ENCODE data around the gene ACADSB. TPM values are rescaled to one million over a fixed set of nuclear protein-coding genes. Genes with fewer than 3 reads are reported as not detected.

ACADSB gene
- total RNA-seq, 1 donor from 2014 or later = 15.0 TPM

DNA sequence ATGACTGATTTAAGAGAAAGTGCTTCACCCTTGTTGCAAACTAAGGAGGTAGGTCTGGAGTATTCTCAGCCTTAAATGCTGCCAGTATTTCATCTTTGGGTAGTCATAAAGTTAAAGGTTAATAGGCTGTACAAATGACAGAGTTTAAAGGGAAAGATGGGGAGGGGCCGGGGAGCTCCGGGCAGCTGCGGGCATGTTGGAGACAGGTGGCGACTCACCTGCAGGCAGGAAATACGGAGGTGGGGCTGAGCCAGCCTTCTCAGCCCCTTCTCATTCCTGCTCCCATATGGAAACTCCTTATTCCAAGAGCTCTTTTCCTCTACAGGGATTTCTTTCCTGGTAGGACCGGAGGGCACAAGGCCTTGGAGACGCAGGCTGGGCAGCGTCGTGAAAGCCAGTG lies 95.1 kb downstream of the ACADSB start:
- no peak for DNase-seq (ENCODE audit: low spot score)
- no peak overlapping the region for H3K4me2 ChIP-seq

More for the DNA sequence above, 95.1 kb downstream of the ACADSB start:
- no peaks in the 10 kb centered on the region for H3K79me2 ChIP-seq (ENCODE audit: low read depth)
- no peak overlapping the region for H3K9ac ChIP-seq
- no peak overlapping the region for H3K4me3 Mint-ChIP-seq
- no peaks in the 10 kb centered on the region for H3K36me3 ChIP-seq
- H3K27me3 ChIP-seq = no peaks in the 10 kb centered on the region
- H4K20me1 ChIP-seq (ENCODE audit: low read depth) = no peaks in the 10 kb centered on the region
- H3K4me1 Mint-ChIP-seq = no peaks in the 10 kb centered on the region
- H3K36me3 Mint-ChIP-seq = no peaks in the 10 kb centered on the region
- no peaks in the 10 kb centered on the region for H3K9me3 Mint-ChIP-seq
- no peaks in the 10 kb centered on the region for H3K9me3 ChIP-seq (ENCODE audit: low read depth)
- H3K27ac ChIP-seq = no peak overlapping the region
- no peak overlapping the region for H3K4me3 ChIP-seq
- H3K4me1 ChIP-seq = no peaks in the 10 kb centered on the region
- no peak overlapping the region for H3K27ac Mint-ChIP-seq
- no peak overlapping the region for H2AFZ ChIP-seq (replicated peaks)
- peaks cover 8% of the 10 kb centered on the region for H3K27me3 Mint-ChIP-seq (ENCODE audit: insufficient read depth, low read depth)
- no peaks in the 10 kb centered on the region for H3F3A ChIP-seq (ENCODE audit: low read depth)
- TF ChIP-seq, protein P1, sequence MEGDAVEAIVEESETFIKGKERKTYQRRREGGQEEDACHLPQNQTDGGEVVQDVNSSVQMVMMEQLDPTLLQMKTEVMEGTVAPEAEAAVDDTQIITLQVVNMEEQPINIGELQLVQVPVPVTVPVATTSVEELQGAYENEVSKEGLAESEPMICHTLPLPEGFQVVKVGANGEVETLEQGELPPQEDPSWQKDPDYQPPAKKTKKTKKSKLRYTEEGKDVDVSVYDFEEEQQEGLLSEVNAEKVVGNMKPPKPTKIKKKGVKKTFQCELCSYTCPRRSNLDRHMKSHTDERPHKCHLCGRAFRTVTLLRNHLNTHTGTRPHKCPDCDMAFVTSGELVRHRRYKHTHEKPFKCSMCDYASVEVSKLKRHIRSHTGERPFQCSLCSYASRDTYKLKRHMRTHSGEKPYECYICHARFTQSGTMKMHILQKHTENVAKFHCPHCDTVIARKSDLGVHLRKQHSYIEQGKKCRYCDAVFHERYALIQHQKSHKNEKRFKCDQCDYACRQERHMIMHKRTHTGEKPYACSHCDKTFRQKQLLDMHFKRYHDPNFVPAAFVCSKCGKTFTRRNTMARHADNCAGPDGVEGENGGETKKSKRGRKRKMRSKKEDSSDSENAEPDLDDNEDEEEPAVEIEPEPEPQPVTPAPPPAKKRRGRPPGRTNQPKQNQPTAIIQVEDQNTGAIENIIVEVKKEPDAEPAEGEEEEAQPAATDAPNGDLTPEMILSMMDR (IDR thresholded peaks at IDR 0.05) = no peak
- TF ChIP-seq EZH2 (IDR thresholded peaks at IDR 0.05) (no peak), EZH2phosphoT487 (IDR thresholded peaks at IDR 0.05) (no peak)

Other genes with a start within 250 kb of the ACADSB start
- 0.43 and 0.74 TPM in 2 replicates for gene CUZD1, start 163.1 kb upstream of the ACADSB start, total RNA-seq (ENCODE audit: low replicate concordance)
- gene FAM24B, start 129.4 kb upstream of the ACADSB start, total RNA-seq (ENCODE audit: low replicate concordance) = not detected in 2 replicates
- gene FAM24A, start 98.4 kb upstream of the ACADSB start, total RNA-seq (ENCODE audit: low replicate concordance) = not detected in 2 replicates
- 11.4 and 17.7 TPM in 2 replicates for gene C10orf88, start 54.8 kb upstream of the ACADSB start, total RNA-seq (ENCODE audit: low replicate concordance)
- 12.5 and 18.1 TPM in 2 replicates for gene PSTK, start 28.6 kb upstream of the ACADSB start, total RNA-seq (ENCODE audit: low replicate concordance)
- 5.5 and 10.7 TPM in 2 replicates for gene IKZF5, start 211 bp upstream of the ACADSB start, total RNA-seq (ENCODE audit: low replicate concordance)
- 0.12 TPM in 1 of 2 replicates, not detected in the other for gene HMX3, start 127.0 kb downstream of the ACADSB start, total RNA-seq (ENCODE audit: low replicate concordance)
- 0.15 and 0.21 TPM in 2 replicates for gene HMX2, start 139.1 kb downstream of the ACADSB start, total RNA-seq (ENCODE audit: low replicate concordance)
- 245 and 249 TPM in 2 replicates for gene BUB3, start 145.4 kb downstream of the ACADSB start, total RNA-seq (ENCODE audit: low replicate concordance)

All from neural progenitor cell (in vitro differentiated cells).